HEK293T (cell line): ENCODE measurements around the gene CBY3.
"Not testable (repeated sequence)": the region's sequence is repeated elsewhere in the genome, so short reads cannot be mapped to it uniquely, and the experiment has no call there.

Source experiments
- CTCF ChIA-PET: fragments of 350-600 bp; formaldehyde crosslinking; extraction: SDS; loops from one replicate; lab custom pipeline; 2021; ENCODE audit warnings: antibody characterized with exemption, inconsistent platforms; lab: Yijun Ruan, JAX
- POLR2A ChIA-PET: fragments of 350-600 bp; formaldehyde crosslinking; extraction: SDS; loops from one replicate; lab custom pipeline; 2020; ENCODE audit warnings: antibody characterized with exemption, inconsistent platforms; lab: Yijun Ruan, JAX
- DNase-seq: peaks from one replicate; pipeline ENCODE4 v3.0.0; 2012; ENCODE audit warnings: mixed read lengths; ENCODE audit errors: extremely low spot score
- ARNT ChIP-seq: fragments of 450-650 bp; IDR thresholded peaks from 2 replicates; pipeline ENCODE4 v1.6.1; 2017; ENCODE audit warnings: mild to moderate bottlenecking
- BHLHE40 ChIP-seq: fragments of 450-650 bp; IDR thresholded peaks from 2 replicates; pipeline ENCODE4 v1.6.1; 2016; ENCODE audit warnings: mild to moderate bottlenecking, moderate library complexity, borderline replicate concordance
- CTBP1 ChIP-seq: fragments of 450-650 bp; IDR thresholded peaks from 2 replicates; pipeline ENCODE4 v1.6.1; 2016; ENCODE audit warnings: borderline replicate concordance
- ELF4 ChIP-seq: fragments of 450-650 bp; IDR thresholded peaks from 2 replicates; pipeline ENCODE4 v1.6.1; 2017; ENCODE audit warnings: antibody characterized with exemption
- FOXA1 ChIP-seq: fragments of 450-650 bp; IDR thresholded peaks from 2 replicates; pipeline ENCODE4 v1.6.1; 2016; ENCODE audit warnings: mild to moderate bottlenecking
- FOXK2 ChIP-seq: fragments of 450-650 bp; IDR thresholded peaks from 2 replicates; pipeline ENCODE4 v1.6.1; 2016; ENCODE audit warnings: mild to moderate bottlenecking
- FOXM1 ChIP-seq: fragments of 450-650 bp; IDR thresholded peaks from 2 replicates; pipeline ENCODE4 v1.6.1; 2017; ENCODE audit warnings: mild to moderate bottlenecking, borderline replicate concordance
- HDGF ChIP-seq: fragments of 450-650 bp; IDR thresholded peaks from 2 replicates; pipeline ENCODE4 v1.6.1; 2017; ENCODE audit warnings: antibody characterized with exemption, borderline replicate concordance
- L3MBTL2 ChIP-seq: fragments of 450-650 bp; conservative IDR thresholded peaks from 2 replicates; pipeline ENCODE4 v1.6.1; 2016; ENCODE audit warnings: mild to moderate bottlenecking
- LEF1 ChIP-seq: fragments of 450-650 bp; IDR thresholded peaks from 2 replicates; pipeline ENCODE4 v1.6.1; 2017; ENCODE audit warnings: mild to moderate bottlenecking, borderline replicate concordance
- NFRKB ChIP-seq: fragments of 450-650 bp; IDR thresholded peaks from 2 replicates; pipeline ENCODE4 v1.6.1; 2016; ENCODE audit warnings: mild to moderate bottlenecking, moderate library complexity
- PKNOX1 ChIP-seq: fragments of 450-650 bp; IDR thresholded peaks from 2 replicates; pipeline ENCODE4 v1.6.1; 2016
- SP1 ChIP-seq: fragments of 450-650 bp; IDR thresholded peaks from 2 replicates; pipeline ENCODE4 v1.6.1; 2017
- SUZ12 ChIP-seq: fragments of 450-650 bp; IDR thresholded peaks from 2 replicates; pipeline ENCODE4 v1.6.1; 2016; ENCODE audit warnings: mild to moderate bottlenecking
- TARDBP ChIP-seq: fragments of 450-650 bp; IDR thresholded peaks from 2 replicates; pipeline ENCODE4 v1.6.1; 2016
- ZNF384 ChIP-seq: fragments of 450-650 bp; IDR thresholded peaks from 2 replicates; pipeline ENCODE4 v1.6.1; 2016

Gene CBY3

GRCh38 chr5:179697108-179697507 is 16.3 kb upstream of the CBY3 start:
- CTCF ChIA-PET = interaction anchor here (0.8 to 1.7 kb wide), 2 partner anchors 13 to 29 kb away, joined by 3 to 4 read pairs; no protein-coding TSS in a partner anchor
- POLR2A ChIA-PET = interaction anchor here (0.9 to 2.3 kb wide), 2 partner anchors 16 to 18 kb away, joined by 6 to 11 read pairs; partner anchors contain the start of gene CBY3
- DNase-seq = no peak
- TF ChIP-seq ARNT = no peak
- TF ChIP-seq CTBP1 = no peak
- TF ChIP-seq PKNOX1 = no peak
- TF ChIP-seq HDGF = no peak
- TF ChIP-seq ZNF384 = no peak
- no peak for TF ChIP-seq LEF1
- no peak for TF ChIP-seq FOXA1
- TF ChIP-seq NFRKB = no peak
- TF ChIP-seq L3MBTL2 = no peak
- TF ChIP-seq SP1 = no peak
- TF ChIP-seq FOXK2 = no peak
- TF ChIP-seq FOXM1 = no peak
- TF ChIP-seq TARDBP = no peak
- TF ChIP-seq SUZ12 = no peak
- TF ChIP-seq BHLHE40 = no peak
- no peak for TF ChIP-seq ELF4

- TF ChIP-seq L3MBTL2 (no peak), PKNOX1 (peak; percentile 84)
- ChIA-PET POLR2A (interaction anchor here (2.3 kb wide), 1 partner anchor 18 kb away, joined by 11 read pairs; no protein-coding TSS in a partner anchor), CTCF (interaction anchor here (0.8 to 1.7 kb wide), 2 partner anchors 12 to 28 kb away, joined by 3 to 4 read pairs; no protein-coding TSS in a partner anchor)
- DNase-seq = no peak
These were observed 15.8 kb upstream of the CBY3 start for GRCh38 chr5:179696603-179697002.

GRCh38 chr5:179694561-179694960 is 13.7 kb upstream of the CBY3 start:
- TF ChIP-seq ZNF384 (no peak), TARDBP (no peak), FOXK2 (no peak), SP1 (no peak), BHLHE40 (no peak), PKNOX1 (no peak), L3MBTL2 (no peak), HDGF (no peak), FOXM1 (no peak), LEF1 (no peak)
- ChIA-PET CTCF (no interaction called here), POLR2A (interaction anchor here (0.8 to 1.9 kb wide), 2 partner anchors 13 to 16 kb away, joined by 3 to 4 read pairs; partner anchors contain the start of gene CBY3)
- DNase-seq = no peak

GRCh38 chr5:179689212-179689611 is 8.4 kb upstream of the CBY3 start:
- DNase-seq = not testable (repeated sequence)
- POLR2A ChIA-PET = interaction anchor here (0.7 to 2.8 kb wide), 2 partner anchors 8 to 11 kb away, joined by 3 to 7 read pairs; partner anchors contain the start of gene CBY3
- CTCF ChIA-PET = interaction anchor here (0.6 to 1.0 kb wide), 3 partner anchors 21 to 947 kb away, joined by 3 to 5 read pairs (median 4); no protein-coding TSS in a partner anchor

- POLR2A ChIA-PET = interaction anchor here (0.9 to 2.7 kb wide), 4 partner anchors 9 to 17 kb away, joined by 3 to 11 read pairs (median 6); no protein-coding TSS in a partner anchor
- DNase-seq = no peak
- CTCF ChIA-PET = interaction anchor here (1.2 kb wide), 1 partner anchor 15 kb away, joined by 3 read pairs; no protein-coding TSS in a partner anchor
These were observed 637 bp downstream of the CBY3 start for GRCh38 chr5:179680014-179680779.

More at GRCh38 chr5:179680014-179680779, 637 bp downstream of the CBY3 start:
- TF ChIP-seq TARDBP (no peak), FOXK2 (no peak), FOXA1 (no peak), FOXM1 (no peak), ARNT (no peak), SP1 (no peak), SUZ12 (no peak), ZNF384 (no peak), CTBP1 (no peak), NFRKB (no peak), BHLHE40 (no peak), L3MBTL2 (no peak), LEF1 (no peak), ELF4 (no peak), HDGF (no peak), PKNOX1 (no peak)
